A549 treated with DMSO at 1 μM for 4 hours (cell line): Measurements from ENCODE around the gene UBE2L6. TPM values are rescaled to one million over a fixed set of nuclear protein-coding genes. Genes with fewer than 3 reads are reported as not detected.

Source experiments
- total RNA-seq: library from RNA; stranded (reverse); fragments of 200-300 nt; extraction: Qiagen RNA extraction; gene quantifications from 5 replicates; pipeline ENCODE4 v1.2.3, GENCODE V29; 2022; ENCODE audit warnings: low read depth

The UBE2L6 gene
- 25.8 to 32.3 TPM (median 27.7 TPM) in 5 replicates for total RNA-seq

DNA sequence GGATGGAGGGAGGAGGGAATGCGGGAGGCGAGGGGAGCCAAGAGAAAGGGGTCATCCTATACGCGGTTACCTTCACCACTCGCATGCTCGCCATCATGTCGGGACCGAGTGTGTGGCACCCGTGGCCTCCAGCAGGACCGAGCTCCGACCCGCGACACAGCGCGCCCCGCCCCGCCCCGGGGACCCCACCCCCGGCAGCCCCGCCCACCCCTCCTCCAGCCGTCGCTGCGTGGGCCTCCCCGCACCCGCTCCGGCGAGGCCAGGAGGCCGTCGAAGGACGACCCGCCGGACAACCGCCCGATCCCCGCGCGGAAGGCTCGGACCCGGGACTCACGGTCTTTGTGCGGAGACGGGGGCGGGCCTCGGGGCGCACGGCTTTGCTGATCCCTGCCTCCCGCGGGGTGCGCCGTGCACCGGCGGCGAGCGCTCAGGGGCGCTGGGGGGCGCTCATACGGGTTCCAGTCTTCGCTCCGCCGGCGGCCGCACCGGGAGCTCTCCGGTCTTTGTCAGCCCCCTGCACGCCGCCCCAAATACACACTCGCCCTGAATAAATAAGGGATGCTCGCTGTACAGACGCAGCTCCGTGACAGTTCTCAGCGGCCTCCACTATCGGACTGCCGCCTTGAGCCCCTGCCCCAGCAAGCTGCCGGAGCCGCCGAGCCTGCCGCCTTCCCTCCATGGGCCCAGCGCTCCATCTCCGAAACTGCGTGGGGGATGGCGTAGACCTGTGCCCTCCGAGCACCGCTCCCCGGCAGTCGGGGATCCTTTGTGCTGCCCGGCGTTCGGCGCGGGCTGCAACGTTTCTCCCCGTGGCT, at the start of gene UBE2L6:
Gene UBE2L6 (minus strand): TSS at position 158 of the 815 bp plus-strand sequence. CDS start 61 bp downstream, at position 97.

DNA sequence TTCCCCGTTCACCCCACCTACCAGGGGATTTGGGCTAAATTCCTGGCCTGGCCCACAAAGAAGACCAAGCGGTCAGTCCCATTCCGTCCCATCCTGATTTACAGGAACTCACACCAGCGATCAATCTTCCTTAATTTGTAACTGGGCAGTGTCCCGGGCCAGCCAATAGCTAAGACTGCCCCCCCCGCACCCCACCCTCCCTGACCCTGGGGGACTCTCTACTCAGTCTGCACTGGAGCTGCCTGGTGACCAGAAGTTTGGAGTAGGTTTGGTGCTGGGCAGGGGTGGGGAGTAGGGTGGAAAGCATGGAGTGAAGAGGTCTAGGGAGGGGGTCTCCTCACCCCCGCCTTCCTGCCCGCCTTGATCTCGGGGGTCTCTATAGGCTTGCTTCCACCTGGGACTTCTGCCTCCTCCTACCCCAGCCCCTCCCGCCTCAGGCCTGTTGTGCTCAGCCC, 30.0 kb upstream of the UBE2L6 start, which contains the start of gene SERPING1:
Gene SERPING1 (plus strand): TSS at position 225 of the 455 bp plus-strand sequence. CDS start 586 bp downstream, outside the sequence.

DNA sequence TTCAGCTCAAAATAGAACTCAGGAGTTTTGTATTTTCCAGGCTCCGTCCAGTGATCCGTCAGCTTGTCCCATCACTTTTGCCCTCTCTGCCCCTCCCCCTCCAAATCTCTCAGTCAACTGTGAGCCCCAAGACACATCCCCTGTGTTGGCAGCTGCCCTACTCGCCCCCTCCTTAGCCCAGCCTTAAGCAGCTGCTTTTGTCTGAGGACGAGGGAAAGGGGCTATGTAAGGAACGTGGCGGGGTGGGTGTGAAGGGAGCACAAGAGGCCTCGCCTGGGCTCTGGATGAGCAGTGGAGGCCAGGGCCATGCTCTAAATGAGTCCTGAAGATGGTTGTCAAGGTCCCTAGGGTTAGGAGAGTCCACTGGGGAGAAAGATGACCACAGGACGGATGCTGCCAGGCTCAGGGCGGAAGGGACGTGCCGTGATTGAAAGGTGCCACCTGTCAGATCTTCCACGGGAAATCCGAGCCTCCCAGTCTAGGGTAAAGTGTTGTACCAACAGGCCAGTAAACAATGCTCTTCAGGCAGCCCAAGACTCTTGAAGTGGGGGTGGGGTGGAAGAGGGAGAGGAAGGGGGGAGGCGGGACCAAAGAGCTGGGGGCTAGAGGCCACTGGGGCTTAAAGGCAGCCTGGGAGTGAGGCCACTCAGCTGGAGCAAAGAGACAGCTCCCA, 30.4 kb downstream of the UBE2L6 start, which contains the start of gene SMTNL1:
Gene SMTNL1 (plus strand): TSS at position 649 of the 673 bp plus-strand sequence. CDS start 5,048 bp downstream, outside the sequence.

DNA sequence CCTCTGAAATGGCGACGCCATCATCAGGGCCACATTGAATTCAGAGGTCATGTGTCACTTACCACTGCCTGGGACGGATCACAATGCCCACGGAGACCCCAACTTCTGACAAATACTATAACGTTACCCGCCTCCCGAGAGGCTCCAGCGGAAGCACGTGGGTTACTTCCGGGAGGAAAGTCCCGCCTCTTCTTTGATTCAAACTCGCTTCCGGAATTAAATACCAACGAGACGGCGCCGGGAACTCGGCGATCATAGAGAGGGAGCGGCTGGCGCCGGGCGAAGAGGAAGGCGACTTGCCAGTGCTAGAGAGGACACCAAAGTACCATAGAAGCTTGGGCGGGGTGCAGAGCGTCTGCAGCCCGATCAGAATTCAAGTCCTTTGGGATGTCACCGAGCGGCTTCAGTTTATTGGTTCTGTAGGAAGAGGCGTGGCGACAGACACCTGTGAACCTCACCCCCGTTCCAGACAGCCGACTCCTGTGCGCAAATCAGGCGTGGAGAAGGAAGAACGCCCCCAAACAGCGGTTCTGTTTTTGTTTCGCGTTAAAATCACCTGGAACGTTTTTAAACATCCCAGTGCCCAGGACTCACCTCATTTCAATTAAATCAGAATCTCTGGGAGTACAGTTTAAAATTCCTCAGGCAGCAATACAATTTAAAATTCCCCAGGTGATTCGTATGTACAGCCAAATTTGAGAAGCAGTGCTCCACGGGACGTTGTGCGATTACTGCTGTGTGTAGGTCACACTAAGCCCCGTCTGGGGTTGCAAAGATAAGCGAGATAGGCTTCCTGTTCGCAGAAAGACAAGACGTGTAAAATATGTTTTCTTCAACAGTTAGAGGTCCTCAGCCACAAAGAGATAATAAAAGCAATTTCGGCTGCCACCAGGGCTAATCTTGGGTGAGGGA, 36.6 kb downstream of the UBE2L6 start, which contains the start of gene TIMM10:
Gene TIMM10 (minus strand): TSS at position 159 of the 912 bp plus-strand sequence. CDS start 565 bp downstream, outside the sequence.

DNA sequence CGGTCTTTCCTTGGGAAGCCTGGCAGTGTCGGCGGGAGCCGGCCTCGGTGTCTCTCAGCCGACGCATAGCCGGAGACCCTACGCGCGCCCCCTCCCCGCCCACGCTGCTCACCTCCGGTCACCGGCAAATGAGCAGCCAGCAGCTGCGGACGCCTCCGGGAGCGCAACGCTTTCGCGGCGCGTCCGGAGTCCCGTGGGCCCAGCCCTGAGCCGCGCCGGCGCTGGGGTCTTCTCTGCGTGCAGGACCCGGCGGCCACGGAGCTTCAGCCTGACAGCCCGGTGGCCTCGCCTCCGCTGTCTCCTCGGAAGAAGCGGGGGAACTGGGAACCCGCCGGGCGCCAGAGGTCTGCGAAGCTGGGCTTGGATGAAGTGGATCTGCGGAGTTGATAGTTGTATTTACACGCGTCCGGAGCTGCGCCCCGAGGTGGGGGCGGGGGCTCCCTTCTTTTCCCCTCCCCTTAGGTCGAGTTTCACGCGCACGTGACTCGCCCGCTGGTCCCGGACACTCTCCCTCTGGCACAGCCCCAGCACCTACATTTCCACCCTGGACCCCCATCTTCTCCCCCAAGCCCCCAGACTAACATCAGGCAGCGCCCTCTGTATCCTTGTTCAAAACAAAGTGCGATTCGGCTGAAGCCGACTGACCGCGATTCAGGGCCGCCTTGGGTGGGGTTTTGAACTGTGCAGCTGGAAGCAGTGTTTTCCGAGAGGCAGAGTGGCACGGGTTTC, 52.0 kb downstream of the UBE2L6 start, which contains the start of gene SLC43A1:
Gene SLC43A1 (minus strand): TSS at position 371 of the 729 bp plus-strand sequence. CDS start 1,591 bp downstream, outside the sequence.

Other genes with a start within 250 kb of the UBE2L6 start
- 76.9 to 95.8 TPM (median 85.7 TPM) in 5 replicates for gene TNKS1BP1, start 242.7 kb downstream of the UBE2L6 start, total RNA-seq
- gene SSRP1, start 231.8 kb downstream of the UBE2L6 start, total RNA-seq: 227 to 261 TPM (median 240 TPM) in 5 replicates
- gene P2RX3, start 229.3 kb downstream of the UBE2L6 start, total RNA-seq: 0.09 to 0.40 TPM (median 0.21 TPM) in 5 replicates
- gene PRG3, start 186.5 kb downstream of the UBE2L6 start, total RNA-seq: not detected in 5 replicates
- gene PRG2, start 177.0 kb downstream of the UBE2L6 start, total RNA-seq: not detected in 5 replicates
- gene SLC43A3, start 140.6 kb downstream of the UBE2L6 start, total RNA-seq: 0.44 to 0.86 TPM (median 0.61 TPM) in 5 replicates
- gene RTN4RL2, start 107.1 kb downstream of the UBE2L6 start, total RNA-seq: 75.3 to 131 TPM (median 110 TPM) in 5 replicates
- gene SLC43A1, start 52.0 kb downstream of the UBE2L6 start, total RNA-seq: 2.6 to 3.9 TPM (median 3.3 TPM) in 5 replicates
- 154 to 181 TPM (median 169 TPM) in 5 replicates for gene TIMM10, start 36.9 kb downstream of the UBE2L6 start, total RNA-seq
- not detected in 5 replicates for gene SMTNL1, start 30.1 kb downstream of the UBE2L6 start, total RNA-seq
- 0.29 to 0.55 TPM (median 0.46 TPM) in 5 replicates for gene SERPING1, start 30.0 kb upstream of the UBE2L6 start, total RNA-seq
- gene YPEL4, start 82.2 kb upstream of the UBE2L6 start, total RNA-seq: 0.17 to 0.51 TPM (median 0.34 TPM) in 5 replicates
- 29.0 to 33.9 TPM (median 30.6 TPM) in 5 replicates for gene CLP1, start 90.1 kb upstream of the UBE2L6 start, total RNA-seq
- 72.4 to 79.2 TPM (median 77.8 TPM) in 5 replicates for gene ZDHHC5, start 100.4 kb upstream of the UBE2L6 start, total RNA-seq
- 25.5 to 31.3 TPM (median 30.6 TPM) in 5 replicates for gene MED19, start 144.5 kb upstream of the UBE2L6 start, total RNA-seq
- gene TMX2, start 144.9 kb upstream of the UBE2L6 start, total RNA-seq: 153 to 175 TPM (median 158 TPM) in 5 replicates
- gene SELENOH, start 173.8 kb upstream of the UBE2L6 start, total RNA-seq: 100 to 153 TPM (median 131 TPM) in 5 replicates
- gene BTBD18, start 184.1 kb upstream of the UBE2L6 start, total RNA-seq: not detected in 5 replicates
- gene CTNND1, start 194.1 kb upstream of the UBE2L6 start, total RNA-seq: 57.5 to 73.7 TPM (median 71.6 TPM) in 5 replicates